PFSK-1 (cell line): Measurements from ENCODE around the gene TTL.

Experiments used
- FOXP2 ChIP-seq: optimal IDR thresholded peaks from 2 replicates; pipeline ENCODE3; 2011; ENCODE audit warnings: borderline replicate concordance, control low read depth, inconsistent platforms; ENCODE audit not compliant: insufficient read depth; ENCODE audit errors: extremely low read length, extremely low read depth
- POLR2AphosphoS5 ChIP-seq: IDR thresholded peaks from 2 replicates; pipeline ENCODE4 v1.6.1; 2012; ENCODE audit warnings: low read depth, mild to moderate bottlenecking, control low read depth, low read length, moderate library complexity
- REST ChIP-seq, 2 experiments: IDR thresholded peaks; 2 replicates each; pipeline versions ENCODE4 v1.6.1 to v1.8.0; 2011 to 2012; ENCODE audit warnings: low read depth in 2 of 2, low read length in 2 of 2, control low read depth in 1 of 2, inconsistent platforms in 1 of 2, mild to moderate bottlenecking in 1 of 2, moderate library complexity in 1 of 2; ENCODE audit not compliant: insufficient read depth in 1 of 2
- SIN3A ChIP-seq: IDR thresholded peaks from 2 replicates; pipeline ENCODE4 v1.6.1; 2012; ENCODE audit warnings: mild to moderate bottlenecking, low read length, moderate library complexity, borderline replicate concordance; ENCODE audit not compliant: insufficient read depth
- TAF1 ChIP-seq: IDR thresholded peaks from 2 replicates; pipeline ENCODE4 v1.6.1; 2012; ENCODE audit warnings: low read length, control low read depth, borderline replicate concordance; ENCODE audit not compliant: insufficient read depth

GRCh38 chr2:112584891-112585250, 102.9 kb downstream of the TTL start:
- TF ChIP-seq TAF1 (0 out of 2 replicates have a peak, but pooled peaks have one; percentile 17), POLR2AphosphoS5 (no peak; the same call in 1 of the 2 replicates), REST (IDR thresholded peaks at IDR 0.05; ENCODE audit: insufficient read depth in 1 of 2, low read depth in 2 of 2, low read length in 2 of 2) (no peak), SIN3A (no peak), FOXP2 (no peak)
